A549 (cell line): ENCODE data around the gene CIRBP.

ENCODE experiments used
- CTCF ChIP-seq: fragments of >200 bp; sonication (Bioruptor Twin); formaldehyde crosslinking; IDR thresholded peaks from 3 replicates; pipeline ENCODE4 v1.5.1; 2016
- MAZ ChIP-seq: fragments of 150-350 bp; IDR thresholded peaks from 2 replicates; pipeline ENCODE4 v1.6.1; 2014; ENCODE audit warnings: antibody characterized with exemption, low read depth, low read length, borderline replicate concordance

DNA sequence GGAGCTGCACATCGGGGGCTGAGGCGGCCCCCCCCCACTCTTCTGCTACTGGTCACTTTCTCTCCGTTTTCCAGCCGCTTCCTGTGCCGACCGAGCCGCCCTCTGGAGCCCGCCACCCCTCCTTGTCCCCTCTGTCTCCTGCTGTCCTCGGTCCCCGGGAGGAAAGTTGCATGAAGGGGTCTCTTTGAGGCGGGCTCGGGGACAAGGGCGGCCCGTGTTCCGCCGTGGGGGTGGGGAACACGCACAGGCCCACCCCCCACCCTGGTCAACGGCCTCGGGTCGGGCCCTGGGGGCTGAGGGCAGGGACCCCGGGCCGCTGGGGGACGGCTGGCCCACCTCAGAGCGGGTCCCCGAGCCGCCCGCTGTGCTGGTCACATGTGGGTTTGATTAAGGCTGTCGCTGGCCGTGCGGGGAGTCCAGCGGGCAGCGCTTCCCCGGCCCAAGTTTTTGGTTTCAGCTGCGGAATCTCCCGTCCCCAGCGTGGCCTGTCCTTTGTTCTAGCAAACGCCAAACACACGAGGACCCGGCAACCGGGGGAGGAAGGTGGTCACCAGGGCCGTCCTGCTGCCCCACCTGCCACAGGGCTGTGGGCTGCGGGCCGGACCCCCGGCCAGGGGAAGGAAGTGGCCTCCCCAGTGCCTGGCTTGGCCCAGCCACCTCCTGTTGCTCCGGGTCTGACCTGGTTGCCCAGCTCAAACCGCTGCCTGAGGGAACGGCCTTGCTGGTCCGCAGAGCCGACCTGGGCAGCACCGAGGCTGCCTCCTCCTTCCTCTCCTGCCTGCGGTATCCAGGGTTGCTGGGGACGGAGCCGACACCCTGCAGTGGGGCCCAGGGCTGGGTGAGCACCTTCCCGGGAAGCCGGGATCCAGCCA lies 18.5 kb downstream of the CIRBP start:
- TF ChIP-seq MAZ = no peak
- TF ChIP-seq CTCF = no peak
